Type B pancreatic cell (in vitro differentiated cells): ENCODE data around the gene PRKCZ. TPM values are rescaled to one million over a fixed set of nuclear protein-coding genes. Genes with fewer than 3 reads are reported as not detected.

Experiments used
- DNase-seq: peaks from one replicate; pipeline ENCODE4 v3.0.0; 2021; ENCODE audit warnings: mixed read lengths; ENCODE audit not compliant: unreplicated experiment; ENCODE audit errors: extremely low spot score
- H3K27ac Mint-ChIP-seq: 2 replicates; pipeline ENCODE4 v1.8.0; 2021; ENCODE audit warnings: mild to moderate bottlenecking, mixed read lengths
- H3K27me3 Mint-ChIP-seq: 2 replicates; pipeline ENCODE4 v1.8.0; 2021; ENCODE audit warnings: mixed read lengths
- H3K36me3 Mint-ChIP-seq: 2 replicates; pipeline ENCODE4 v1.8.0; 2021; ENCODE audit warnings: mixed read lengths
- H3K4me1 Mint-ChIP-seq: one replicate; pipeline ENCODE4 v1.8.0; 2021; ENCODE audit warnings: mixed read lengths; ENCODE audit not compliant: unreplicated experiment
- H3K4me3 Mint-ChIP-seq: 2 replicates; pipeline ENCODE4 v1.8.0; 2021; ENCODE audit warnings: mild to moderate bottlenecking, mixed read lengths
- H3K9me3 Mint-ChIP-seq: 2 replicates; pipeline ENCODE4 v1.8.0; 2021; ENCODE audit warnings: mixed read lengths
- CTCF ChIP-seq: fragments of 200-600 bp; sonication (generic); conservative IDR thresholded peaks from 2 replicates; pipeline ENCODE4 v1.5.0; 2021; ENCODE audit warnings: antibody characterized with exemption, mild to moderate bottlenecking
- total RNA-seq: library from RNA; stranded (reverse); gene quantifications from 2 replicates; pipeline ENCODE4 v1.2.1, GENCODE V29; 2021; ENCODE audit warnings: low replicate concordance

The PRKCZ gene
- total RNA-seq, 1 donor from 2014 or later = 33.2 TPM

- H3K27ac Mint-ChIP-seq = no peak overlapping the region
- H3K4me1 Mint-ChIP-seq = no peaks in the 10 kb centered on the region
- peaks cover 15% of the 10 kb centered on the region for H3K27me3 Mint-ChIP-seq
- DNase-seq = no peak
- no peaks in the 10 kb centered on the region for H3K36me3 Mint-ChIP-seq
- H3K4me3 Mint-ChIP-seq = no peak overlapping the region
- no peaks in the 10 kb centered on the region for H3K9me3 Mint-ChIP-seq
- TF ChIP-seq CTCF = no peak
Measured at GRCh38 chr1:2027961-2028583, 22.1 kb upstream of the PRKCZ start.

GRCh38 chr1:2028870-2029560 is 21.2 kb upstream of the PRKCZ start:
- TF ChIP-seq CTCF = no peak
- H3K9me3 Mint-ChIP-seq = no peaks in the 10 kb centered on the region

GRCh38 chr1:2029561-2029960 is 20.6 kb upstream of the PRKCZ start:
- H3K27me3 Mint-ChIP-seq = peaks cover 9% of the 10 kb centered on the region
- DNase-seq = no peak
- no peaks in the 10 kb centered on the region for H3K36me3 Mint-ChIP-seq
- H3K4me1 Mint-ChIP-seq = no peaks in the 10 kb centered on the region
- H3K9me3 Mint-ChIP-seq = no peaks in the 10 kb centered on the region
- H3K4me3 Mint-ChIP-seq = no peak overlapping the region
- no peak overlapping the region for H3K27ac Mint-ChIP-seq
- no peak for TF ChIP-seq CTCF

More at GRCh38 chr1:2028870-2029560, 21.2 kb upstream of the PRKCZ start:
- Mint-ChIP-seq H3K27ac (no peak overlapping the region), H3K27me3 (peaks cover 10% of the 10 kb centered on the region), H3K4me3 (no peak overlapping the region), H3K36me3 (no peaks in the 10 kb centered on the region), H3K4me1 (no peaks in the 10 kb centered on the region)
- DNase-seq = no peak

GRCh38 chr1:2030076-2030871 is 19.9 kb upstream of the PRKCZ start:
- DNase-seq = no peak
- Mint-ChIP-seq H3K9me3 (no peaks in the 10 kb centered on the region), H3K27me3 (peaks cover 9% of the 10 kb centered on the region), H3K36me3 (no peaks in the 10 kb centered on the region), H3K4me1 (no peaks in the 10 kb centered on the region), H3K27ac (no peak overlapping the region), H3K4me3 (no peak overlapping the region)
- no peak for TF ChIP-seq CTCF

- Mint-ChIP-seq H3K27ac (no peak overlapping the region), H3K36me3 (no peaks in the 10 kb centered on the region), H3K9me3 (no peaks in the 10 kb centered on the region), H3K4me1 (no peaks in the 10 kb centered on the region), H3K4me3 (no peak overlapping the region), H3K27me3 (peaks cover 9% of the 10 kb centered on the region)
- no peak for DNase-seq
- TF ChIP-seq CTCF = no peak
Measured at GRCh38 chr1:2031546-2032540, 18.4 kb upstream of the PRKCZ start.
